ENCODE measurements around the gene MAMDC2. TPM values are rescaled to one million over a fixed set of nuclear protein-coding genes. Genes with fewer than 3 reads are reported as not detected.

MAMDC2 gene
- total and polyA plus RNA-seq, 9 donors = 24.6 to 96.6 (median 69.5) TPM

GRCh38 chr9:70169222-70169621 is 125.6 kb downstream of the MAMDC2 start:
- WGBS, 3 donors = 56 to 61% (median 61%) methylated on average over 3 of the region's 3 CpGs
- intact Hi-C loops (cut with DNase I) = no loop called here
- H3K27me3 ChIP-seq = no peaks in the 10 kb centered on the region
- H3K4me3 ChIP-seq = no peak overlapping the region
- no peaks in the 10 kb centered on the region for H3K36me3 ChIP-seq
- H3K9me3 ChIP-seq = no peaks in the 10 kb centered on the region
- TF ChIP-seq EP300 (IDR thresholded peaks at IDR 0.05) (no peak), POLR2A (IDR thresholded peaks at IDR 0.05) (no peak), CTCF (IDR thresholded peaks at IDR 0.05) (no peak)
- H3K27ac ChIP-seq = no peak overlapping the region
- DNase-seq = no peak
- no peaks in the 10 kb centered on the region for H3K4me1 ChIP-seq (ENCODE audit: insufficient read depth)

DNA sequence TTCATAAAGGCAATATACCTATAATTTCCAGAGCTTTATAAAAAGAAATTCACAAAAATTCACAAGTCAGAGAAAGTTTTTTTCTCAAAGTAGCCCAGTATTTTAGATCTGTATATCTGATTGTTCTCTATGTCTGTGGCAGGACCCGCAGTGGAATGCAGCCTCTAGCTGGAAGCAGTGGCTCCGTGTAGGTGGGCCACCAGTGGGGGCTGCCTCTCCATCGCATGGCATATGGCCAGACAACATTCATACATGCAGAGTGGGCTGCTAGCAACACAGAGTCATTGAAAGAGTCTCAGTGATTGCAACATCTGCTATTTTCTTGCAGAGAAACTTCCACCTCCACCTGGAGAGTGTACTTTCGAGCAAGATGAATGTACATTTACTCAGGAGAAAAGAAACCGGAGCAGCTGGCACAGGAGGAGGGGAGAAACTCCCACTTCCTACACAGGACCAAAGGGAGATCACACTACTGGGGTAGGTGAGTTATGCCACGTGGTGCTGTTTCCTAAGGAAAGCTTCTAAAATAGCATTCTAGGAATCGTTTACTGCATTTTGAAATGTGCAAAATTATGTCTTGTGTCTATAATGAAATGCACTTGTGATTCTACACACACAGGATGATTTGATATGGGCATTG is 126.6 kb downstream of the MAMDC2 start:
- 65 to 73% (median 65%) methylated on average over 7 of the region's 7 CpGs for WGBS, 3 donors

GRCh38 chr9:70172532-70172931 is 128.9 kb downstream of the MAMDC2 start:
- Histone ChIP-seq H3K4me1 (ENCODE audit: insufficient read depth) (no peaks in the 10 kb centered on the region), H3K36me3 (no peaks in the 10 kb centered on the region), H3K27ac (no peak overlapping the region), H3K4me3 (no peak overlapping the region), H3K9me3 (no peaks in the 10 kb centered on the region), H3K27me3 (no peaks in the 10 kb centered on the region)
- intact Hi-C loops (cut with DNase I) = no loop called here
- no peak for DNase-seq
- TF ChIP-seq CTCF (IDR thresholded peaks at IDR 0.05) (no peak), EP300 (IDR thresholded peaks at IDR 0.05) (no peak), POLR2A (IDR thresholded peaks at IDR 0.05) (no peak)
- WGBS, 3 donors = 64 to 89% (median 86%) methylated on average over 1 of the region's 1 CpG

More for the DNA sequence above, 126.6 kb downstream of the MAMDC2 start:
- Histone ChIP-seq H3K9me3 (no peaks in the 10 kb centered on the region), H3K4me1 (ENCODE audit: insufficient read depth) (no peaks in the 10 kb centered on the region), H3K4me3 (no peak overlapping the region), H3K27ac (no peak overlapping the region), H3K36me3 (no peaks in the 10 kb centered on the region), H3K27me3 (no peaks in the 10 kb centered on the region)
- intact Hi-C loops (cut with DNase I) = no loop called here
- no peak for TF ChIP-seq POLR2A (IDR thresholded peaks at IDR 0.05)
- no peak for TF ChIP-seq CTCF (IDR thresholded peaks at IDR 0.05)
- no peak for TF ChIP-seq EP300 (IDR thresholded peaks at IDR 0.05)
- no peak for DNase-seq

DNA sequence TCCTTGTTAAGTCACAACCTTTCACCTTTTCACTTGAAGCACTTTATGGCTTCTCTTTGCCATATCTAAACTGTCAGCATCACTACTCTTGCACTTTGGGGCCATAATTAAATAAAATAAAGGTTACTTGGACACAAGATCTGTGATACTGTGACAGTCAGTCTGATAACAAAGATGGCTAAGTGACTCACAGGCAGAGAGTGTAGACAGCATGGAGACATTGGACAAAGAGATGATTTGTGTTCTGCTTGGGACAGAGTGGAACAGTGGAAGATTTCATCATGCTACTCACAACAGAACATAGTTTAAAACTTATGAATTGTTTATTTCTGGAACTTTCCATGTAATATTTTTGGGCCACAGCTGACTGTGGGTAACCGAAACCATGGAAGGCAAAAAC is 133.5 kb downstream of the MAMDC2 start:
- no peaks in the 10 kb centered on the region for H3K4me1 ChIP-seq (ENCODE audit: insufficient read depth)
- H3K27ac ChIP-seq = no peak overlapping the region
- H3K27me3 ChIP-seq = no peaks in the 10 kb centered on the region
- TF ChIP-seq CTCF (IDR thresholded peaks at IDR 0.05) (no peak), EP300 (IDR thresholded peaks at IDR 0.05) (no peak), POLR2A (IDR thresholded peaks at IDR 0.05) (no peak)
- H3K36me3 ChIP-seq = no peaks in the 10 kb centered on the region
- H3K9me3 ChIP-seq = no peaks in the 10 kb centered on the region
- H3K4me3 ChIP-seq = no peak overlapping the region
- intact Hi-C loops (cut with DNase I) = no loop called here
- whole genome bisulfite sequencing, 3 donors = 89 to 95% (median 90%) methylated on average over 1 of the region's 1 CpG
- DNase-seq = no peak

Measured in ovary (tissue), 9 donors.